CD4-positive, alpha-beta T cell (primary cell): ENCODE data around the gene KRT3. TPM values are rescaled to one million over a fixed set of nuclear protein-coding genes. Genes with fewer than 3 reads are reported as not detected.

Source experiments
- ATAC-seq: fragments of 200-7000 bp; cut with Tn5 transposase; one replicate; pipeline ENCODE4 v1.10.0; 2022; ENCODE audit warnings: mild to moderate bottlenecking; ENCODE audit not compliant: poor library complexity
- CTCF ChIA-PET: fragments of 350-600 bp; sonication (Branson Sonifier 250); formaldehyde crosslinking; loops from one replicate; lab custom pipeline; 2021; ENCODE audit warnings: antibody characterized with exemption, inconsistent platforms; lab: Charles Lee
- POLR2A ChIA-PET: fragments of 350-600 bp; sonication (Branson Sonifier 250); formaldehyde crosslinking; loops from one replicate; lab custom pipeline; 2021; ENCODE audit warnings: antibody characterized with exemption, inconsistent platforms; lab: Charles Lee
- DNase-seq, 14 experiments: peaks; one replicate each; pipeline ENCODE4 v3.0.0-alpha.2; 2013 to 2020; ENCODE audit warnings: mixed read lengths in 2 of 14
- H3K27ac ChIP-seq, 2 donors: one replicate each; pipeline versions ENCODE4 v1.5.1 to v1.7.0; 2013; ENCODE audit warnings: low read length in 2 of 2, low read depth in 1 of 2, mild to moderate bottlenecking in 1 of 2
- H3K27me3 ChIP-seq, 2 experiments: 1 replicate in 1 of 2; 2 replicates in 1 of 2; pipeline versions ENCODE4 v1.6.1 to v1.7.0; 2013; ENCODE audit warnings: low read length in 2 of 2, control low read depth in 1 of 2, mild to moderate bottlenecking in 1 of 2, moderate library complexity in 1 of 2; ENCODE audit not compliant: insufficient read depth in 2 of 2, control insufficient read depth in 1 of 2
- H3K36me3 ChIP-seq: one replicate; pipeline ENCODE4 v1.6.1; 2013; ENCODE audit warnings: low read length, control low read depth; ENCODE audit not compliant: insufficient read depth
- H3K4me1 ChIP-seq: one replicate; pipeline ENCODE4 v1.6.1; 2013; ENCODE audit warnings: low read length, control low read depth; ENCODE audit not compliant: insufficient read depth
- H3K4me3 ChIP-seq: one replicate; pipeline ENCODE4 v1.5.1; 2013; ENCODE audit warnings: mild to moderate bottlenecking, low read length, moderate library complexity
- H3K9me3 ChIP-seq, 2 experiments: 1 replicate in 1 of 2; 2 replicates in 1 of 2; pipeline versions ENCODE4 v1.6.1 to v1.7.0; 2013; ENCODE audit warnings: low read length in 2 of 2, mild to moderate bottlenecking in 2 of 2, control low read depth in 1 of 2, moderate library complexity in 1 of 2; ENCODE audit not compliant: control insufficient read depth in 1 of 2, insufficient read depth in 1 of 2
- H3K27ac Mint-ChIP-seq: one replicate; pipeline ENCODE4 v1.8.0; 2020; ENCODE audit warnings: mixed read lengths
- H3K27me3 Mint-ChIP-seq: one replicate; pipeline ENCODE4 v1.8.0; 2021; ENCODE audit warnings: mixed read lengths
- H3K36me3 Mint-ChIP-seq: one replicate; pipeline ENCODE4 v1.8.0; 2021; ENCODE audit warnings: low read depth, mixed read lengths
- H3K4me1 Mint-ChIP-seq: one replicate; pipeline ENCODE4 v1.8.0; 2021; ENCODE audit warnings: low read depth, mixed read lengths
- H3K4me3 Mint-ChIP-seq: one replicate; pipeline ENCODE4 v1.8.0; 2020; ENCODE audit warnings: mild to moderate bottlenecking, mixed read lengths
- H3K9me3 Mint-ChIP-seq: one replicate; pipeline ENCODE4 v1.8.0; 2020; ENCODE audit warnings: mixed read lengths
- CTCF ChIP-seq: fragments of 200-600 bp; IDR thresholded peaks from one replicate; pipeline ENCODE4 v1.8.0; 2022; ENCODE audit warnings: antibody characterized with exemption, mild to moderate bottlenecking
- intact Hi-C, 2 experiments: fragments of 100-400 bp; cut with DNase I in 1 of 2; cut with micrococcal nuclease in 1 of 2; formaldehyde crosslinking; loops; one replicate each; pipeline versions ENCODE4 v1.15.1 to v1.9.0; 2023 to 2025; cut with DNase I, micrococcal nuclease
- total RNA-seq, 174 experiments: library from RNA in 2 of 174; stranded (reverse) in 2 of 174; gene quantifications; one replicate each; pipeline ENCODE4 v1.2.3 and lab custom pipeline; 2021 to 2026

KRT3 gene
- total RNA-seq, 2 experiments from 2014 or later, result not detected

GRCh38 chr12:52772772-52773171 lies 23.1 kb downstream of the KRT3 start:
- Mint-ChIP-seq H3K27ac (no peak overlapping the region), H3K27me3 (peaks cover 4% of the 10 kb centered on the region)
- CTCF ChIA-PET, result no interaction called here

GRCh38 chr12:52772188-52772587 lies 23.7 kb downstream of the KRT3 start:
- Histone ChIP-seq H3K27ac (no peak overlapping the region), H3K9me3 (peaks cover 0 to 8% of the 10 kb centered on the region in 2 experiments), H3K27me3 (no peaks in the 10 kb centered on the region), H3K4me3 (no peak overlapping the region), H3K36me3 (no peaks in the 10 kb centered on the region), H3K4me1 (no peaks in the 10 kb centered on the region)
- ChIA-PET POLR2A (no interaction called here), CTCF (no interaction called here)
- H3K27me3 Mint-ChIP-seq, result peaks cover 4% of the 10 kb centered on the region
- intact Hi-C loops, result no loop called here
- no peak for TF ChIP-seq CTCF
- no peaks in the 10 kb centered on the region for H3K4me1 Mint-ChIP-seq
- DNase-seq (no peak), ATAC-seq (no peak)
- H3K27ac Mint-ChIP-seq, result no peak overlapping the region
- H3K9me3 Mint-ChIP-seq, result no peaks in the 10 kb centered on the region
- H3K36me3 Mint-ChIP-seq, result no peaks in the 10 kb centered on the region
- H3K4me3 Mint-ChIP-seq, result no peak overlapping the region

More at GRCh38 chr12:52772772-52773171, 23.1 kb downstream of the KRT3 start:
- Histone ChIP-seq H3K9me3 (peaks cover 0 to 8% of the 10 kb centered on the region in 2 experiments), H3K36me3 (no peaks in the 10 kb centered on the region), H3K27me3 (no peaks in the 10 kb centered on the region), H3K4me1 (no peaks in the 10 kb centered on the region), H3K4me3 (no peak overlapping the region), H3K27ac (no peak overlapping the region)
- POLR2A ChIA-PET, result no interaction called here
- Mint-ChIP-seq H3K36me3 (no peaks in the 10 kb centered on the region), H3K9me3 (no peaks in the 10 kb centered on the region), H3K4me3 (no peak overlapping the region), H3K4me1 (no peaks in the 10 kb centered on the region)
- intact Hi-C loops, result no loop called here
- TF ChIP-seq CTCF, result no peak
- ATAC-seq, result no peak
- DNase-seq, result no peak

DNA sequence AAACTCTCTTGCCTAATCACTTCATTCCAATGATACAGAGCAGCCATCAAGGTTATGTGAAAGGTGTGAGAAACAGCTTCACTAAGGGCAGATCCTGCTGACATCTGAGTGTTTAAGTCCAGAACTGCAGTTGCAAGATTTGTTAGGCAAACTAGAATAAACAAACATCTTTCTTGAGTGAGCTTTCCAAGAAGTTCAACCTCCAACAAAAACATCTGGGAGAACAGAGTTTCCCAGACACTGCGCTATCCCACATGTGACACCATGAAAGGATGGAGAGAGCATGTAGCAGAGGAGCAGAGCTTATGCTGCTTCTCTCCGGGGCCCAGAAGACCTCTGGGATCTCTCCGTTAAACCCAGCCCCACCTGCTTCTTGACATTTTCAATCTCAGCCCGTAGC lies 24.4 kb downstream of the KRT3 start:
- no peaks in the 10 kb centered on the region for H3K4me1 Mint-ChIP-seq
- intact Hi-C loops, result no loop called here
- CTCF ChIA-PET, result no interaction called here
- Histone ChIP-seq H3K4me3 (no peak overlapping the region), H3K27ac (no peak overlapping the region), H3K9me3 (peaks cover 0 to 4% of the 10 kb centered on the region in 2 experiments), H3K4me1 (no peaks in the 10 kb centered on the region), H3K36me3 (no peaks in the 10 kb centered on the region), H3K27me3 (no peaks in the 10 kb centered on the region)
- POLR2A ChIA-PET, result no interaction called here
- no peak for ATAC-seq
- H3K36me3 Mint-ChIP-seq, result no peaks in the 10 kb centered on the region
- peaks cover 4% of the 10 kb centered on the region for H3K27me3 Mint-ChIP-seq
- TF ChIP-seq CTCF, result no peak
- H3K4me3 Mint-ChIP-seq, result no peak overlapping the region
- H3K27ac Mint-ChIP-seq, result no peak overlapping the region
- H3K9me3 Mint-ChIP-seq, result no peaks in the 10 kb centered on the region
- no peak for DNase-seq
